ENCODE data around the gene SERPINB4.

DNA sequence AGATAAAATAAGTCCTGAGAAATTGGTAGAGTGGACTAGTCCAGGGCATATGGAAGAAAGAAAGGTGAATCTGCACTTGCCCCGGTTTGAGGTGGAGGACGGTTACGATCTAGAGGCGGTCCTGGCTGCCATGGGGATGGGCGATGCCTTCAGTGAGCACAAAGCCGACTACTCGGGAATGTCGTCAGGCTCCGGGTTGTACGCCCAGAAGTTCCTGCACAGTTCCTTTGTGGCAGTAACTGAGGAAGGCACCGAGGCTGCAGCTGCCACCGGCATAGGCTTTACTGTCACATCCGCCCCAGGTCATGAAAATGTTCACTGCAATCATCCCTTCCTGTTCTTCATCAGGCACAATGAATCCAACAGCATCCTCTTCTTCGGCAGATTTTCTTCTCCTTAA lies 47.1 kb downstream of the SERPINB4 start:
- TF ChIP-seq, protein P1, sequence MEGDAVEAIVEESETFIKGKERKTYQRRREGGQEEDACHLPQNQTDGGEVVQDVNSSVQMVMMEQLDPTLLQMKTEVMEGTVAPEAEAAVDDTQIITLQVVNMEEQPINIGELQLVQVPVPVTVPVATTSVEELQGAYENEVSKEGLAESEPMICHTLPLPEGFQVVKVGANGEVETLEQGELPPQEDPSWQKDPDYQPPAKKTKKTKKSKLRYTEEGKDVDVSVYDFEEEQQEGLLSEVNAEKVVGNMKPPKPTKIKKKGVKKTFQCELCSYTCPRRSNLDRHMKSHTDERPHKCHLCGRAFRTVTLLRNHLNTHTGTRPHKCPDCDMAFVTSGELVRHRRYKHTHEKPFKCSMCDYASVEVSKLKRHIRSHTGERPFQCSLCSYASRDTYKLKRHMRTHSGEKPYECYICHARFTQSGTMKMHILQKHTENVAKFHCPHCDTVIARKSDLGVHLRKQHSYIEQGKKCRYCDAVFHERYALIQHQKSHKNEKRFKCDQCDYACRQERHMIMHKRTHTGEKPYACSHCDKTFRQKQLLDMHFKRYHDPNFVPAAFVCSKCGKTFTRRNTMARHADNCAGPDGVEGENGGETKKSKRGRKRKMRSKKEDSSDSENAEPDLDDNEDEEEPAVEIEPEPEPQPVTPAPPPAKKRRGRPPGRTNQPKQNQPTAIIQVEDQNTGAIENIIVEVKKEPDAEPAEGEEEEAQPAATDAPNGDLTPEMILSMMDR (IDR thresholded peaks at IDR 0.05) = no peak
- TF ChIP-seq EZH2phosphoT487 (IDR thresholded peaks at IDR 0.05) (no peak), EZH2 (IDR thresholded peaks at IDR 0.05) (no peak)
